ENCODE results near the gene SUGCT. TPM values are rescaled to one million over a fixed set of nuclear protein-coding genes. Genes with fewer than 3 reads are reported as not detected.
"Not testable (repeated sequence)": the region's sequence is repeated elsewhere in the genome, so short reads cannot be mapped to it uniquely, and the experiment has no call there.

Gene SUGCT
- polyA plus RNA-seq, 1 donor: 2.2 TPM

- peak; percentile 80 for DNase-seq (ENCODE audit: low read depth)
These were observed 66.0 kb downstream of the SUGCT start for GRCh38 chr7:40200791-40201190.

- no peak for DNase-seq (ENCODE audit: low read depth)
These were observed 68.0 kb downstream of the SUGCT start for GRCh38 chr7:40202851-40203250.

DNA sequence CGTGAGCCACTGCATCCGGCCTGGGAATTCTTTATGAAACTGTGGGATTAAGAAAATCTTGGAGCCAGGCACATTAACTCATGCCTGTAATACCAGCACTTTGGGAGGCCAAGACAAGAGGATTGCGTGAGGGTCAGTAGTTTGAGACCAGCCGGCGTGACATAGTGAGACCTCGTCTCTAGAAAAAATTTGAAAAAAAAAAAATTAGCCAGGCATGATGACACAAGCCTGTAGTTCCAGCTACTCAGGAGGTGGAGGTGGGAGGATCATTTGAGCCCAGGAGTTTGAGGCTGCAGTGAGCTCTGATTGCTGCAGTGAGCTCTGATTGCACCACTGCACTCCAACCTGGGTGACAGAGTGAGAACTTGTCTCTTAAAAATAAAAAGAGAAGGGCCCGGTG is 69.8 kb downstream of the SUGCT start:
- DNase-seq (ENCODE audit: low read depth): no peak

GRCh38 chr7:40205992-40206391 is 71.2 kb downstream of the SUGCT start:
- no peak for DNase-seq (ENCODE audit: low read depth)

DNA sequence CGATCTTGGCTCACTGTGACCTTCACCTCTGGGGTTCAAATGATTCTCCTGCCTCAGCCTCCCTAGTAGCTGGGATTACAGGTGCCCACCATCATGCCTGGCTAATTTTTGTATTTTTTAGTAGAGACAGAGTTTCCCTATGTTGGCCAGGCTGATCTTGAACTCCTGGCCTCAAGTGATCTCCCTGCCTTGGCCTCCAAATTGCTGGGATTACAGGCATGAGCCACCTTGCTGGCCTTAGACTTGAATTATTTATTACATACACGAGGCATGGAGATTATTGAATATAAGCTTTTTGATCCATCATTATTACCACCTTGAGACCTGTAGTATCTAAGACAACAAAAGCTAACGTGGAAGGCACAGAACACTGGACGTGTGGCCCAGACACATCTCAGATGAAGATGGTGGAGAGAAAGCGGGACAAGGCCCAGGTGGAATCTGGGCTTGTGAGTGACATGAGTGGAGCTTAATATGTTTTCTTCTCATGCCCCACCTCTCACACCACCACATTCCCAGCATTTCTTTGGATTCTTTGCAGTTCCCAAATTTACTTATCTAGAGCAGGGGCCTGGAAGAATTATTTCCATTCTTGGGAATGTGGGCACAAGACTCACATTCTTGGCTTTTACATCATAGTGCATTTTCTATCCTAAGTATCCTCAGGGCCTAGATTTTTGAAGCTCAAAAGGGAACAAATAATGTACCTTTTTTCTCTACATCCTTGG is 76.6 kb downstream of the SUGCT start:
- no peak for DNase-seq (ENCODE audit: low read depth)

DNA sequence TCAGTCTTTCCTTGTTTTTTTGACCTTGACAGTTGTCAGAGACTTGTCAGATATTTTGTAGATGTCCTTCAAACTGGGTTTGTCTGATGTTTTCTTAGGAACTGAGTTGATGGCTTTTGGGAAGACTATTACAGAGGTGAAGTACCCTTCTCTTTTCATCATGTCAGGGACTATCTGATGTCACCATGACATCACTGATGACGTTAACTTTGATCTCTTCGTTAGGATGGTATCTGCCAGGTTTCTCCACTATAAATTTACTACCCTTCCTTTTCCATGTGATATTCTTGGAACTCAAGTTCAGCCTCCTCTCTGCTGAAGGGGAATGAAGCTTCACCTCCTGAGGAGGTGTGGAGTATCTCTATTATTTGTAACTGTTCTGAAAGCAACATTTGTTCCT is 78.5 kb downstream of the SUGCT start:
- no peak for DNase-seq (ENCODE audit: low read depth)

DNA sequence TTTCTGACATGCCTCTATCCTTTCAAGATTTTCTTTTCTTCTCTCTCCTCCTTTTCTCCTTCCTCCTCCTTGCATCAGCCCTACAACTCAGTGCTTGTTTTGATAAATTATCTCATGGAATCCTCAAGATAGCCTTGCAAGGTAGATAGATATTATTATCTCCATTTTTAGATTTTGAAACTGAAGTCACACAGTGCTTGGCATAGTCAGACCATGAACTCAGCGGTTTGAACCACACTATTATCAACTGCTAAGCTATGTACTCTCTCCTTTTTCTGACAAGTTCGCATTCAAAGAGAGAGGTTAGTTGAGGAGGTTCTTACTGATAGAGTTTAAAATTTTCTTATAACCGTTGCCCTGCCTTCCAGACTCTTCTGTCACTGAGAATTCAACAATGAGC is 79.1 kb downstream of the SUGCT start:
- DNase-seq (ENCODE audit: low read depth): no peak

- DNase-seq (ENCODE audit: low read depth): not testable (repeated sequence)
These were observed 83.8 kb downstream of the SUGCT start for GRCh38 chr7:40218612-40219011.

DNA sequence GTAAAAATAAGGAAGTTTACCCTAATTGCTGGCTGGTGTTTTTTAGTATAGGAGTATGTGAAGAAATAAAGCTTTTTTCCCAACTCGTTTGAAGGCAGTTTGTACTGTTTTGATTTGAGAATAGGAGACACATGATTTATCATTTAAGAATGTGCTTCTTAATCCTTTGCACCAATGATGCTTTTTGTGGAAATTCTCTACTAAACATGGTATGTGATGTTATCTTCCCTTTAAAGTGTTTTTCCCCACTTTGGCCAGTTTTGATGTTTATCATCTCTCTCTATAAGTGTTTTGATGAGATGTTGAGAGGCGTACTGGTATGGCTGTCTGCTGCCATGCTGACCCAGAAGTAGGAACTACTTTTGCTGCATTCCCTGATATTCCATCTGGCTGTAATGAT is 85.1 kb downstream of the SUGCT start:
- DNase-seq (ENCODE audit: low read depth): no peak

DNA sequence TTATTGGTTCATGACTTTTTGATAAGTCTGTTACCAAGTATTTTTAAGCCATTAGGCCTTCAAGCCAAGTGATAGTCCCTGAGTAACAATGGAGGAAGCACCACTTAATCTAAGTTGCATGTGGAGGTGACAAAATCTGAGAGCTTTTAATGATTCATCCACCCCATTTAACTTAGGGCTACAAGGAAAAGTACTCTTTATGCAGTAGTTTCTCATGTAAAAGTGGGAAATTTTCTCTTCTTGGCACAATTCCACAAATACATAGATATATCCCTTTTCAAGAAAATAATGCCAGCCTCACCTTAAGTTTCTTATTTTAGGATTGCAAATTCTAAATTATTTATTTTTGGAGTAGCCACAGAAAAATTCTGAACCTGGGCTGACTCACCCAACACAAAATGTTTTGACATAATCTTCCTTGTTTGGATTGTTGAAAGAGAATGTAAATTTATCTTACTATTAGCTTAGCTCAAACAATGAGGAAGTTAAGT is 85.7 kb downstream of the SUGCT start:
- DNase-seq (ENCODE audit: low read depth): no peak

DNA sequence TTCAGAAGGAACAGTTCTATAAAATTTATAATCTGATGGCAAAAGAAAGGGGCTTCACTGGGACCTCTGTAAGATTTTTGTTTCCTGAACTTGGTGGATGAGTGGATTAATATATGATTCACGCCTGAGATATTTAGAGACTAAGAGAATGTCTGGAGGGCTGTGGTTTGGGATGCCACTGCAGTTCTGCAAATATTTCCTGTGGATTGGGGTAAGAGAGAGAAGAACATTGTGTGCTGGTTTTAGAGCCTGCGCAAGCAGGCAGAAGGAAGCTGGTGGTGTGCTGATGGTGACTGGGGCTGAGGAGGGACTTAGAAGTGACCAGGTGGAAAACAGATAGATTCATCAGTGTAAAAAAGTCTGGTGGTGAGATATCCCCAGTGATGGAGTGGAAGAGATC is 87.0 kb downstream of the SUGCT start:
- DNase-seq (ENCODE audit: low read depth): no peak

- DNase-seq (ENCODE audit: low read depth): peak; percentile 29
These were observed 88.8 kb downstream of the SUGCT start for GRCh38 chr7:40223451-40224127.

- no peak for DNase-seq (ENCODE audit: low read depth)
These were observed 95.3 kb downstream of the SUGCT start for GRCh38 chr7:40230101-40230500.

- DNase-seq (ENCODE audit: low read depth): no peak
These were observed 97.0 kb downstream of the SUGCT start for GRCh38 chr7:40231796-40232195.

- peak; percentile 40 for DNase-seq (ENCODE audit: low read depth)
These were observed 97.6 kb downstream of the SUGCT start for GRCh38 chr7:40232242-40232893.

DNA sequence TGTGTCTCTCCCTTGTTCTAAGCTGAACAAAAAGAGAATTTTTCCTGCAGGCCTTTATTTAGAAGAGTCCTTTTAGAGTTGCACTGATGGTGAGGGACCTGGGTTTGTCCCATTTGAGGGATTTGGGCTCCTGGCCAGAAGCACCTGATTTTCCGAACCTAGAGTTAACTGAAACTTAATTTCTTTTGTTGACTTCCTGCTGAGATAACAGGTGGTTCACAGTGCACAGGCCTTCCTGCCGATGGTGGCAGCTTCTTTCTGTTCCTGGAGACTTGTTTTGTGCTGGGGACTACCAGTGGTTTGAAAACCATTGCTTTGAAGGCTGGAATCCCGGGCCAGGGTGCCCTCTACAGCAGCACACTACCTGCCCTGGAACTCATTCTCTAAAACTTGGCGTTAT is 99.2 kb downstream of the SUGCT start:
- DNase-seq (ENCODE audit: low read depth): no peak

- DNase-seq (ENCODE audit: low read depth): no peak
These were observed 99.9 kb downstream of the SUGCT start for GRCh38 chr7:40234666-40235065.

- no peak for DNase-seq (ENCODE audit: low read depth)
These were observed 102.9 kb downstream of the SUGCT start for GRCh38 chr7:40237731-40238130.

GRCh38 chr7:40239755-40240303 is 105.0 kb downstream of the SUGCT start:
- no peak for DNase-seq (ENCODE audit: low read depth)

- no peak for DNase-seq (ENCODE audit: low read depth)
These were observed 108.3 kb downstream of the SUGCT start for GRCh38 chr7:40243076-40243475.

GRCh38 chr7:40244226-40244625 is 109.4 kb downstream of the SUGCT start:
- no peak for DNase-seq (ENCODE audit: low read depth)

- no peak for DNase-seq (ENCODE audit: low read depth)
These were observed 113.9 kb downstream of the SUGCT start for GRCh38 chr7:40248681-40249080.

Data from forelimb muscle (tissue), 1 donor.